Central memory CD4-positive, alpha-beta T cell (primary cell): ENCODE measurements around the gene UBE2D2.
"Not testable (repeated sequence)": the region's sequence is repeated elsewhere in the genome, so short reads cannot be mapped to it uniquely, and the experiment has no call there.

ENCODE experiments used
- DNase-seq: peaks from one replicate; pipeline ENCODE4 v3.0.0; 2022
- total RNA-seq, 3 experiments: gene quantifications; one replicate each; lab custom pipeline; 2026; lab: John Stamatoyannopoulos, UW

Gene UBE2D2
- 108 to 185 (median 142) reads per million in 3 experiments for total RNA-seq

DNA sequence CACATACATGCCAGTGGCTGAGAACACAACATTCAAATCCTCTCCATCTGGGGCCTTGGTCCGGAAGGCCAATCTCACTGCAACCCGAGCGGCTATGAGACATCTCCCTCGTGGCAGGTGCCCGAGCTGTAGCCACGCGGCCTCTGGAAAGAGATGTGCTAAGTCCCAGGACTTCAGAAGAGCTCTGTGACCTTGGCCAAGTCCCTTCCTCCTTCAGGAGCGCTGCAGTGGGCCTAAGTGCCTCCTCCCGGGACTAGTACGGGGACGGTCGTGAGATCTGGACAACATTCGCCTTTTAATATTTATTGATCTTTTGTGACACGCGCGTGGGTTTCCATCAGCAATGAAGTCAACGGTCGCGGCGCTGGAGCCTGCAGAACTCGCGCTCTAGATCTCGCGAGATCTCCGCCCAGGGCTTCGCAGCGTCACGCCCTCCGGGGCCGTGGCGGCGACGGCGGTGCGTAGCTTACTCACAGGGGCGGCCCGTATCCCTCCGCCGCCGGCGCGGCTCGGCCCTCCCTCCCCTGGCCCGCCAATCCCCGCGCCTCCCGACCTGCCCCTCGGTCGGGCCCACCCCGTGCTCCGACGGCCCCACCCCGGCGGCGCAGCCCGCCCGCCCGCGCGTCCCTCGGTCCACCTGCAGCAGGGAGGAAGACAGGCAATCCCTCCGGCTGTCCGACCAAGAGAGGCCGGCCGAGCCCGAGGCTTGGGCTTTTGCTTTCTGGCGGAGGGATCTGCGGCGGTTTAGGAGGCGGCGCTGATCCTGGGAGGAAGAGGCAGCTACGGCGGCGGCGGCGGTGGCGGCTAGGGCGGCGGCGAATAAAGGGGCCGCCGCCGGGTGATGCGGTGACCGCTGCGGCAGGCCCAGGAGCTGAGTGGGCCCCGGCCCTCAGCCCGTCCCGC is at the start of gene UBE2D2:
UBE2D2 (plus strand) TSS at position 588 of the 903 bp plus-strand sequence. CDS start 453 bp downstream, outside the sequence.
- peak; percentile 97 for DNase-seq

DNA sequence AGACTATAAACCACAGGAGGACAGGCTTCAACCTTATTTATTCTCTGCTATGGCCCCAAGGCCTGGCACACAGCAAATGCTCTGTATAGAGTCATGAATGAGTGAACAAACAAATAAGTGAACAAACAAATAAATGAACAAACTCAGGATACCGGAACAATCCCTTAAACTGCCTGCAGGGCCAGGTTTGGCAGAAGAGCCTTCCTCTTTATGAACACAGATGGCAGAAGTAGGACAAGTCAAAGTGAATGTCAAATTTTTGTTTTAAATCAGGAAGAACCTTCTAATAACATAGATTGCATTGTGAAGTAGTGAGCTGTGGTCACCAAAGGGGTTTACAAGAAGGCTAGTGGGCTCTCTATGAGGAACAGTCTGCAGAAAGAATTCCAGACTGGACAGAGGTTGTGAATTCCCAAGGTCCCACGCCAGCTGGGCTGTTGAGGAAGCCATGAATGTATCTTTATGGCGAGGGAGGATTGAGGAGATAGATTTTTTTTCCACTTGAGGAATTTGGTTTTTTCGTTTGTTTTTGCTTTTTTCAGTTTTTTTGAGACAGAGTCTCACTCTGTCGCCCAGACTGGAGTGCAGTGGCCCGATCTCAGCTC is 48.3 kb upstream of the UBE2D2 start:
- DNase-seq: no peak

DNA sequence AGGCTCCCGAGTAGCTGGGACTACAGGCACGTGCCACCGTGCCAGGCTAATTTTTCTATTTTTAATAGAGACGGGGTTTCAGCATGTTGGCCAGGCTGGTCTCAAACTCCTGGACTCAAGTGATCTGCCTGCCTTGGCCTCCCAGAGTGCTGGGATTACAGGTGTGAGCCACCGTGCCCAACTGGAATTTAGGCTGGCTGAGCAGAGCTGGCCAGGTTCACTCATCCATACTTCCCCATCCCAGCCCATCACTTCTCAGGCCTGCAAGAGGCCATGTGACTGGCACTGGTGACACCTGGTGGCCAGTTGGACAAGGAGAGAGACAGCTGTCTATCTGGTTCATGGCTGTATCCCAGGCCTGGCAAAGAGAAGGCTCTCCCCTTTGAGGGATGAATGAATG is 47.7 kb upstream of the UBE2D2 start:
- DNase-seq: peak; percentile 72

DNA sequence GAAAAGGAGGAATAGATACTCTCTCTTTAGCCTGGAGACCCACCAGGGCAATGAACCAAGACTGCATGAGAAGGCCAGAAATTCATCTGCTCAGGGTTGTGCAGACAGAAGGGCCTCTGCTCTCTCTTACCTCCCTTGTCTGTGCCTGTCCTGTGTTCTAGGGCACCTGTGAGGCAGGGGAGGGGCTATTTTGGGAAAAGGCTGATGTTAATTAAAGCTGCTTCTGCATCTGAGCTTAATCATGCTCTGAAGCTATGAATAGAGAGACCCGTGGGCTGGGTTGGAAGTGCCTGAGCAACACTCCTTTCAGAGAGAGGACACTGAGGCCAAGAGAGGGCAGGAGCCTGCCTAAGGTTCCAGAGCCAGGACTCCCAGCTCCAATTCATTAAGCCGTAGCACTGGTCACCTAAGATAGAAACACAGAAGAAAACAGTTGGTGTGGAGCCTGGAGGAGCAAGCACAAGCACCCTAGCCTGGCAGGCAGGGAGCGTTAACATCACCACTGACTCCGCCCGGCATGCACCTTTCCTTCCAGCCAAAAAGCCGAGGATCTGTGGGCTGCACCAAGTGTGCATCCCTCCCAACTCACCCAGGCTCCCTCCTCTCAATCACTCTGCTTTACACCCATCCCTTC is 47.2 kb upstream of the UBE2D2 start:
- DNase-seq: no peak

DNA sequence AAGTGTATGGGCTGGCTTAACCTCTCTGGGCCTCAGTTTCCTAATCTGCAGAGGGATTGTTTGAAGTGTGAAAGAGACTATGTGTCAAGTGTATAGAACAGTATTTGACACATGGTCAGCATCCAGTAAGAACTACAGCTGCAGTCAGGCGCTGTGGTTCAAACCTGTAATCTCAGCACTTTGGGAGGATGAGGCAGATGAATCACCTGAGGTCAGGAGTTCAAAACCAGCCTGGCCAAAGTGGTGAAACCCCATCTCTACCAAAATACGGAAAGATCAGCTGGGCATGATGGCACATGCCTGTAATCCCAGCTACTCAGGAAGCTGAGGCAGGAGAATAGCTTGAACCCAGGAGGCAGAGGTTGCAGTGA is 46.7 kb upstream of the UBE2D2 start:
- DNase-seq: no peak

GRCh38 chr5:139517683-139518564 is 43.2 kb upstream of the UBE2D2 start:
- peak; percentile 85 for DNase-seq

GRCh38 chr5:139523635-139524445 is 37.3 kb upstream of the UBE2D2 start:
- no peak for DNase-seq

- no peak for DNase-seq
Observed at GRCh38 chr5:139524446-139524845, 36.7 kb upstream of the UBE2D2 start.

DNA sequence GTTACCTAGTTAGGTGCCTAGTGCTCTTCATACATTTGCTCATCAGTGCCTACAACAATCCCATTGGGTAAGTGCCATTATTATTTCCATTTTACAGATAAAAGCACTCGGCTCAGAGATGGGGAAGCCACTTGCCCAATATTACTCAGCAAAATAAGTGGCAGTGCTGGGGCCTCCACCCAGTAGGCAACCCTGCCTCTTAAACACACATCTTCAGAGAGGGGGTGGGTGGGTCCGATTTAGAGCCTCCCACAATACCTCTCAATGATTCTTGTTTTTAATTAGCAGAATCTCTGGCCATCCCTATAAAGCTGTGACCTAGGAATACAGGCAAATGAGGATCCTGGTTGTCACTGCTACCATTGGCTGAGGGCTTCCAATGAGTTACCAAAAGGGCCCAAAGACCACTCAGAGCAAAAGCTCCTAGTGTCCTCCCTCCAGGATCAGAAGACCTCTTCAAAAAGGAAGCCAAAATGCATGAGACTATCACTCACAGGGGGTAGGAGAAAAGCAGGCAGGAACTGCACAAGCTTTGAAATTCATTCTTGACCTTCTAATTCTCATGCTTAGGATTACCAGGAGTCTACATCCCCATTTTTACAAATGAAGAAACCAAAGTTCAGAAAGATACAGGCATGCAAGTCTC is 36.1 kb upstream of the UBE2D2 start:
- no peak for DNase-seq

DNA sequence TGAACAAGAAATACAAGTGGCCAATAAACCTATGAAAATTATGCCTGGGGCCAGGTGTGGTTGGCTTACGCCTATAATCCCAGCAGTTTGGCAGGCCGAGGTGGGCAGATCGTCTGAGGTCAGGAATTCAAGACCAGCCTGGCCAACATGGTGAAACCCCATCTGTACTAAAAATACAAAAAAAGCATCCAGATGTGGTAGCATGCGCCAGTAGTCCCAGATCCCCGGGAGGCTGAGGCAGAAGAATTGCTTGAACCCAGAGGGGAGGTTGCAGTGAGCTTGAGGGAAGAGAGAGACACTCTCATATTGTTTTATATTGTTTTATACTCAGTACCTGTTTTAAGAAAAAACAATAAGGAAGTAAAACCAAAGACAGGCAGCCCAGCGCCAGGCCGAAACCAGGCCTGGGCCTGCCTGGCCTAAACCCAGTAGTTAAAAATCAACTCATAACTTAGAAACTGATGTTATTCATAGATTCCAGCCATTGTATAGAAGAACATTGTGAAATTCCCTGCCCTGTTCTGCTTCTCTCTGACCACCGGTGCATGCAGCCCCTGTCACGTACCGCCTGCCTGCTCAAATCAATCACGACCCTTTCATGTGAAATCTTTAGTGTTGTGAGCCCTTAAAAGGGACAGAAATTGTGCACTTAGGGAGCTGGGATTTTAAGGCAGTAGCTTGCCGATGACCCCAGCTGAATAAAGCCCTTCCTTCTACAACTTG is 35.4 kb upstream of the UBE2D2 start:
- not testable (repeated sequence) for DNase-seq

DNA sequence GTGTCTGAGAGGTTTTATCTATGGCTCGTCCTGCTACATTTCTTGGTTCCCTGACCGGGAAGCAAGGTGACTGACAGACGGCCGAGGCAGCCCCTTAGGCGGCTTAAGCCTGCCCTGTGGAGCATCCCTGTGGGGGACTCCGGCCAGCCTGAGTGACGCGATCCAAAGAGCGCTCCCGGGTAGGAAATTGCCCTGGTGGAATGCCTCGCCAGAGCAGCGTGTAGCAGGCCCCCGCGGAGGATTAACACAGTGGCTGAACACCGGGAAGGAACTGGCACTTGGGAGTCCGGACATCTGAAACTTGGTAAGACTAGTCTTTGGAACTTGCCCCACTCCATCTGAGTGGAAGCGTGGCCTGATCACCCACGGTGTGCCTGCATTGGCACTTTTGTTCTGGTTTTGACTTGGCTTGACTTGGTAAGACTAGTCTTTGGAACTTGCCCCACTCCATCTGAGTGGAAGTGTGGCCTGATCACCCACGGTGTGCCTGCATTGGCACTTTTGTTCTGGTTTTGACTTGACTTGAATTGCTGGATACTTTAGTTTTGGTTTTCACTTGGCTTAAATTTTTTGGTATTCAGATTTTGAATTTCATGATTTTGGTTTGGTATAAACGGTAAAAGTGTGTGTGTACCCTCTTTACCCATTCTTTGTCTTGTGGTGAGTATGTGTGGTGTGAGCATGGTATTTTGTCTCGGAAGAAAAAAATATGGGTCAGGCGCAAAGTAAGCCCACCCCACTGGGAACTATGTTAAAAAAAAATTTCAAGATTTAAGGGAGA is 34.6 kb upstream of the UBE2D2 start:
- not testable (repeated sequence) for DNase-seq

- not testable (repeated sequence) for DNase-seq
Observed at GRCh38 chr5:139527090-139527470, 34.1 kb upstream of the UBE2D2 start.

DNA sequence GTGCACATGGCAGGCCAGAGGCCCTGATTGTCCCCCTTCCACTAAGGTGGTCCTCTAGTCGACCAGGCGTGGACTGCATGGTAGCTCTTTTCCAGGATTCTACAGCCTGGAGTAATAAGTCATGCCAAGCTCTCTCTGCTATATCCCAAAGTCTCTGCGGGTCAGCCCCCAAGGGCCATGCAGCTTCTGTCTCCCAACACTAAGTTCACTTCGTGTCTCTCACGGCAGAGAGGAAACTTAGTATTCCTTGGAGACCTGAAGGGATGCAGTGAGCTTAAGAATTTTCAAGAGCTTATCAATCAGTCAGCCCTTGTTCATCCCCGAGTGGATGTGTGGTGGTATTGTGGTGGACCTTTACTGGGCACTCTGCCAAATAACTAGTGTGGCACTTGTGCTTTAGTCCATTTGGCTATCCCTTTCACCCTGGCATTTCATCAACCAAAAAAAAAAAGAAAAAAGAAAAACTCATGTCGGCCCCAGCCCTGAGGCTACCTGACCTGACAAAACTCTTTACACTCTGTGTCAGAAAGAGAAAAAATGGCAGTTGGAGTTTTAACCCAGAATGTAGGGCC is 33.2 kb upstream of the UBE2D2 start:
- not testable (repeated sequence) for DNase-seq

DNA sequence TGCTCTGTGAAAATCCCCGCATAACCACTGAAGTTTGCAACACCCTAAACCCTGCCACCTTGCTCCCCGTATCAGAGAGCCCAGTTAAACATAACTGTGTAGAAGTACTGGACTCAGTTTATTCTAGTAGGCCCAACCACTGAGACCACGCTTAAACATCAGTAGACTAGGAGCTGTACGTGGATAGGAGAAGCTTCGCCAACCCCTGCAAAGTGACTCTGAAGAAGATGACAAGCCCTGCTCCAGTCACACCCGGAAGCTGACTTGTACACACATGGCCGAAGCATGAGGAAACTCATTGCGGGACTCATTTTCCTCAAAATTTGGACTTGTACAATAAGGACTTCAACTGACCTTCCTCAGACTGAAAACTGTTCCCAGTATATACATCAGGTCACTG is 32.4 kb upstream of the UBE2D2 start:
- DNase-seq: not testable (repeated sequence)

DNA sequence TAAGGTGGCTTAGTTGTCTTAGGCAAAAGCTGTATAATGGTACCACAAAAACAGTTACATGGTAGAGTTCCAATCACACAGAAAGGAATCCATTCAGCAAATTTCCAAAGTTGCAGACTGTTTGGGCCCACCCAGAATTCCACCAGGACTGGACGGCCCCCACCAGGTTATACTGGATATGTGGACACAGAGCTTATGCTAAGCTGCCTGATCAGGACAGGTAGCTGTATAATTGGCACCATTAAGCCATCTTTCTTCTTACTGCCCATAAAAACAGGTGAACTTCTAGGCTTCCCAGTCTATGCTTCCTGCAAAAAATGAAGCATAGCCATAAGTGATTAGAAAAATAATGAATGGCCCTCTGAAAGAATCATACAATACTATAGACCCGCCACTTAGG is 31.1 kb upstream of the UBE2D2 start:
- not testable (repeated sequence) for DNase-seq

DNA sequence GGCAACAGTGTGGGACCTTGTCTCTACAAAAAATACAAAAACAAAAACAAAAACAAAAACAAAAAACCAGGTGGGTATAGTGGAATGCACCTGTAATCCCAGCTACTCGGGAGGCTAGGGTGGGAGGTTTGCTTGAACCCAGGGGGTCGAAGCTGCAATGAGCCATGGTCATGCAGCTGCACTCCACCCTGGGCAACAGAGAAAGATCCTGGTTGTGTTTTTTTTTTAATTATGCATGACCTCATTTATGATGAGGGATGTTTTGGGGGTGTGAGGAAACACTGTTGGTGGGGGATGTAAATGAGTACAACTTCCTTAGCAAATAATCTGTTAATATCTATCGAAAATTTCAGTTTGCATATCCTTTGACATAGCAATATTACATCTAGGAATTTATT is 29.4 kb upstream of the UBE2D2 start:
- DNase-seq: no peak

DNA sequence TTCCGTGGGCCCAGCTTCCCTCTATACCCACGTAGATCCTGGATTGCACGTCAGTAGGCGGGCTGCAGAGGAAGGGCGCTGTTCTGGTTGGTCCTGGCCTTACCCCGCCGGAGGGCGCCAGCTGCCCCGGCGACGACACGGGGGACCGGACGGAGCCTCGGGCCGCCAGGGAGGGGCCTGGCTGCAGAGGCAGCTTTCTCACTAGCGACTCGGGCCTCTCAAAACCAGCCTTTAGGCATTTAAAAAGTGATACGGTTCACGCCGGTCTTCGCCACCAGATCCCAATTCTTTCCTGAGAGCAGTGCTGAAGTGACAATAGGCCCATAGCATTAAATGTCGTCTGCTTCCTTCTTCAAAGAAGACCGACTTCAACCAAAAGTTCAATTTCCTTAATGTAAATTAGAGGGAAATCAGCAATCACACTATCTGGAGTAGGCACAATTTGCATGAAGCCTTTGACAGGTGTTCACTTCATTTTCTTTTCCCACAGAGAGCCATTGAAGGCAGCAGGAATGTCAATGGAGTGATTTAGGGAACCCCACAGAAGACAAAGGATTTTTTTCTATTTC is 17.6 kb upstream of the UBE2D2 start:
- peak; percentile 25 for DNase-seq

GRCh38 chr5:139546593-139546992 is 14.5 kb upstream of the UBE2D2 start:
- DNase-seq: not testable (repeated sequence)
